Neural crest cell (in vitro differentiated cells): Measurements from ENCODE around the gene RPS6KA5. TPM values are rescaled to one million over a fixed set of nuclear protein-coding genes. Genes with fewer than 3 reads are reported as not detected.

Experiments
- DNase-seq: peaks from one replicate; pipeline ENCODE4 v3.0.0; 2021; ENCODE audit warnings: low read depth, mixed read lengths, low spot score
- H3K27ac Mint-ChIP-seq: one replicate; pipeline ENCODE4 v1.8.0; 2021; ENCODE audit warnings: mild to moderate bottlenecking, mixed read lengths; ENCODE audit not compliant: unreplicated experiment
- H3K27me3 Mint-ChIP-seq: 2 replicates; pipeline ENCODE4 v1.8.0; 2021; ENCODE audit warnings: low read depth, mild to moderate bottlenecking, mixed read lengths
- H3K36me3 Mint-ChIP-seq: 2 replicates; pipeline ENCODE4 v1.8.0; 2021; ENCODE audit warnings: low read depth, mild to moderate bottlenecking, mixed read lengths
- H3K4me1 Mint-ChIP-seq: 2 replicates; pipeline ENCODE4 v1.8.0; 2021; ENCODE audit warnings: mixed read lengths
- H3K4me3 Mint-ChIP-seq: one replicate; pipeline ENCODE4 v1.8.0; 2021; ENCODE audit warnings: mild to moderate bottlenecking, mixed read lengths
- H3K9me3 Mint-ChIP-seq: 2 replicates; pipeline ENCODE4 v1.8.0; 2021; ENCODE audit warnings: mixed read lengths
- total RNA-seq: library from RNA; stranded (reverse); gene quantifications from 2 replicates; pipeline ENCODE4 v1.2.1, GENCODE V29; 2021
- TF ChIP-seq, protein P1 (sequence below): fragments of 200-600 bp; sonication (generic); conservative IDR thresholded peaks from 2 replicates; pipeline ENCODE4 v1.5.0; 2021; ENCODE audit warnings: antibody characterized with exemption, mild to moderate bottlenecking

The RPS6KA5 gene
- total RNA-seq, 1 donor from 2014 or later: 2.2 TPM

DNA sequence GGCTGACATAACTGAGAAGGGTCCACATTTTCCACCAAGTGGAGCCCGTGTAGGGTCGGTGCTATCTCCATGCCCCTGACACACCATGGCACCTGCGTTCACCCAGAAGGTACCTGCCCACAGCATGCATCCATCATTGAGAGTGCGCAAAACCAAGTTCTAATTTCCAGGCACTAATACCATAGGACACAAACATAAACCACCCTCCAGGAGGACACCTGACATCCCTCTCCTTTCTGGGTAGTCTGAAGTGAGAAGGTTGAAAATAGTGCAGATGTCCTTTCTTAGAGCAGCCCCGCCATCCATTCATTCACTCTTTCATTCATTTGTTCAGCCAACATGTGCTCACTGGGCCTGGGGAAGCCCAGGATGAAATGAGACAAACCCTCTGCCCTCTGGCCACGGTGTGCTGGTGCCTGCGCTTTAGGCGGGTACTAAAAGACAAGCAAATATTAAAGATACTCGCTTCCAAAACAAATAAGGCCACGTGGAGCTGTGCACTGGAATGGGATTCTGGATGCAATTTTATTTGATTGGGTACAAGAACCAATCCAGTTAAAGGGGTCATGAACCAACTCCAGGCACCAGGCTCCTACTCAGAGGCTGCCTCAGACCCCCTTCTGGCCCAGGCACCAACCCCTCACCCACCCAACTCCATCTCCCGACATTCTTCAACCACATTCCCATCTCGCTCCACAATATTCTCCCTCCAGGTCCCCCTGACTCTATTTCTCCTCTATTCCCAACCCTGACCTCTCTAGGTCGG is 245.5 kb downstream of the RPS6KA5 start:
- Mint-ChIP-seq H3K27me3 (no peaks in the 10 kb centered on the region), H3K4me3 (peak overlapping the region; percentile 92), H3K9me3 (no peaks in the 10 kb centered on the region), H3K4me1 (peaks cover 31% of the 10 kb centered on the region), H3K27ac (peak overlapping the region; percentile 92), H3K36me3 (no peaks in the 10 kb centered on the region)
- no peak for DNase-seq
- TF ChIP-seq, protein P1, sequence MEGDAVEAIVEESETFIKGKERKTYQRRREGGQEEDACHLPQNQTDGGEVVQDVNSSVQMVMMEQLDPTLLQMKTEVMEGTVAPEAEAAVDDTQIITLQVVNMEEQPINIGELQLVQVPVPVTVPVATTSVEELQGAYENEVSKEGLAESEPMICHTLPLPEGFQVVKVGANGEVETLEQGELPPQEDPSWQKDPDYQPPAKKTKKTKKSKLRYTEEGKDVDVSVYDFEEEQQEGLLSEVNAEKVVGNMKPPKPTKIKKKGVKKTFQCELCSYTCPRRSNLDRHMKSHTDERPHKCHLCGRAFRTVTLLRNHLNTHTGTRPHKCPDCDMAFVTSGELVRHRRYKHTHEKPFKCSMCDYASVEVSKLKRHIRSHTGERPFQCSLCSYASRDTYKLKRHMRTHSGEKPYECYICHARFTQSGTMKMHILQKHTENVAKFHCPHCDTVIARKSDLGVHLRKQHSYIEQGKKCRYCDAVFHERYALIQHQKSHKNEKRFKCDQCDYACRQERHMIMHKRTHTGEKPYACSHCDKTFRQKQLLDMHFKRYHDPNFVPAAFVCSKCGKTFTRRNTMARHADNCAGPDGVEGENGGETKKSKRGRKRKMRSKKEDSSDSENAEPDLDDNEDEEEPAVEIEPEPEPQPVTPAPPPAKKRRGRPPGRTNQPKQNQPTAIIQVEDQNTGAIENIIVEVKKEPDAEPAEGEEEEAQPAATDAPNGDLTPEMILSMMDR: no peak

DNA sequence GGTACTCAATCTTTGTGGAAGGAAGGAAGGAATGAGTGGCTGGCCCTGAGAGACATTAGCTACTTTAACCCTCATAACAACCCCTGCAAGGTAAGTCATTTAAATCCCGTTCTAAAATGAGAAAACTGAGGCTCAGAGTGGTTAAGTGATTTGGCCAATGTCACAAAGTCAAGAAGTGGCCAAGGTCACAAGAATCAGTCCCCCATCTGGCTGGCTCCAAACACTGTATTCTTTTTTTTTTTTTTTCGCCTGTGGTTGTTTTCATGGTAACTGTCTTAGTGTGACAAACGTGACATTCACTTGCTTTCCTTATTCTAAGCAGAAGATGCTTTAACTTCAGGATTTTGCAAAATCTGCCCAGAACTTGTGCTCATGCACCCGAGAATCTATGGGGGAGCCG is 247.0 kb downstream of the RPS6KA5 start:
- no peak for DNase-seq
- Mint-ChIP-seq H3K4me1 (peaks cover 31% of the 10 kb centered on the region), H3K27me3 (no peaks in the 10 kb centered on the region), H3K27ac (peak overlapping the region; percentile 1), H3K4me3 (peak overlapping the region; percentile 75), H3K36me3 (no peaks in the 10 kb centered on the region), H3K9me3 (no peaks in the 10 kb centered on the region)
- TF ChIP-seq, protein P1: no peak

DNA sequence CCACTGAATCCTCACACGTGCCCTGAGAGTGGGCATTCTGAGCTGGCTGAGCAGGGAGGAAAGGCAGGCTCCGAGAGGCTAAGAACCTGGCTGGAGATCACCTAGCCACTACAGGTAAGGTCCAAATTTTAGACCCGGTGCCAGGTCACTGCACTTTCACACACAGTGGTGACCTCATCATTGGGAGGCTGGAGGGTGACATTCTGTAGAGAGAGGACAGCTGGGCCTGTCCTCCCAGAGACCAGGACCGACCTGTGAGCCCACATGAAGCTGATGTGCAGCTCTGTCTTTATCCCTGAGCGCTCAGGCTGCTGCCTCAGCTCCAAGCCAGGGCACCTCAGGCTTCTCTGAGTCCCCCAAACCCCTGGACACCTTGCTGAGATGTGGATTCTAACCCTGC is 248.3 kb downstream of the RPS6KA5 start:
- TF ChIP-seq, protein P1: no peak
- Mint-ChIP-seq H3K4me1 (peaks cover 36% of the 10 kb centered on the region), H3K27me3 (no peaks in the 10 kb centered on the region), H3K27ac (no peak overlapping the region), H3K4me3 (peak overlapping the region; percentile 12), H3K9me3 (no peaks in the 10 kb centered on the region), H3K36me3 (no peaks in the 10 kb centered on the region)
- DNase-seq: no peak

DNA sequence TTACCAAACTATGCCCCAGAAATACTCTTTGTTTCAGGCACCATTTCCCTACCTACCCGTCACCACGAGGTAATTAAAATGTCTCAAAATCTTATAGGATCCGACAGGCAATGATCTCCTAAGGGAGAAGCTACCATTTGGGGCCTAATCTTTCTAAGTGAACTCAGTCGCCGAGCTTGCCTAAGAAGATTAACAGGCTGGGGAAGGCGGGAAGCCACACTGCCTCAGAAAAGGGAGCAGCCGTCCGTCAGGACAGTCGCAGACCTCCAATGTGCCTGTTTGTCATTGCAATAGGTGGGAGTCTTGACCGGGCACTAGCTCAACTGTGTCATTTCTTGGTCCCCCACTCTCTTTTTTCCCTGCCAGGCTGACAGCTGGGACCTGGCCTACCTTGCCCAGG is 248.8 kb downstream of the RPS6KA5 start:
- no peak for DNase-seq
- H3K4me1 Mint-ChIP-seq: peaks cover 38% of the 10 kb centered on the region
- H3K9me3 Mint-ChIP-seq: no peaks in the 10 kb centered on the region
- TF ChIP-seq, protein P1: no peak
- H3K4me3 Mint-ChIP-seq: peak overlapping the region; percentile 12
- H3K27me3 Mint-ChIP-seq: no peaks in the 10 kb centered on the region
- H3K27ac Mint-ChIP-seq: no peak overlapping the region
- H3K36me3 Mint-ChIP-seq: no peaks in the 10 kb centered on the region

DNA sequence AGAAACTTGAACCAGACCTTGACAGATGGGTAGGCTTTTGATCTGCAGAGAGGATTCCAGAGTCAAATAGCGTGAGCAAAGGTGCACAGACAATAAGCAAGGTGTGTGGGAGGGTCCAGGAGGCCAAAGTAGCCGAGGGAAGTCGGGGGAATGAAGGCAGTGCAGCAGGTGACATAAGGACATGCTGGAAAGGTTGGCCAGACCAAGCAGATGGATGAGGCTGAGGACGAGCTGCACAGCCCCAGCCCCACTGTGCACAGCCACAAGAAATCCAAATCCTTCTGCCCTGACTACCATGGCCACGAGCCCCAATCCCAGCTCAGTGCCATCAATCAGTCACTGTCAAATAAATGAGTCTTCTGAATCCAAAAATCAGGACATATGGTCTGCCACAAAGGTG is 249.6 kb downstream of the RPS6KA5 start:
- Mint-ChIP-seq H3K27me3 (no peaks in the 10 kb centered on the region), H3K4me1 (peaks cover 42% of the 10 kb centered on the region), H3K27ac (no peak overlapping the region), H3K36me3 (no peaks in the 10 kb centered on the region), H3K9me3 (no peaks in the 10 kb centered on the region), H3K4me3 (peak overlapping the region; percentile 2)
- no peak for DNase-seq
- TF ChIP-seq, protein P1: no peak
